ENCODE measurements around the gene FCRL6. TPM values are rescaled to one million over a fixed set of nuclear protein-coding genes. Genes with fewer than 3 reads are reported as not detected.

Gene FCRL6
- total and polyA plus RNA-seq, 4 experiments from 2014 or later = 0.20 to 0.78 (median 0.48) TPM

- H3K4me3 Mint-ChIP-seq = peak overlapping the region in 1 of 8 donors; percentile 9
- H3K27ac Mint-ChIP-seq = no peak overlapping the region
- Histone ChIP-seq H3K27me3 (ENCODE audit: insufficient read depth, low read length) (no peaks in the 10 kb centered on the region), H3K4me1 (ENCODE audit: insufficient read depth, low read length) (peaks cover 16% of the 10 kb centered on the region), H3K4me3 (ENCODE audit: low read length in 2 of 2) (no peak overlapping the region), H3K9me3 (ENCODE audit: control insufficient read depth in 1 of 2, low read length in 2 of 2) (no peaks in the 10 kb centered on the region), H3K27ac (ENCODE audit: low read depth, low read length) (no peak overlapping the region), H3K36me3 (ENCODE audit: insufficient read depth, low read length) (no peaks in the 10 kb centered on the region)
- intact Hi-C loops (cut with micrococcal nuclease) = no loop called here
- no peak for DNase-seq
- H3K4me1 Mint-ChIP-seq = peaks cover 14 to 55% (median 36%) of the 10 kb centered on the region in 4 donors
- H3K36me3 Mint-ChIP-seq = no peaks in the 10 kb centered on the region
- ChIA-PET CTCF (ENCODE audit: partially characterized antibody) (interaction anchor here (1.4 to 10.7 kb wide), 2 partner anchors 10 to 109 kb away, joined by 3 to 116 read pairs; no protein-coding TSS in a partner anchor), POLR2A (ENCODE audit: partially characterized antibody) (no interaction called here)
- H3K9me3 Mint-ChIP-seq = no peaks in the 10 kb centered on the region
- H3K27me3 Mint-ChIP-seq = no peaks in the 10 kb centered on the region
Observed at GRCh38 chr1:159783724-159784123, 18.4 kb upstream of the FCRL6 start.

DNA sequence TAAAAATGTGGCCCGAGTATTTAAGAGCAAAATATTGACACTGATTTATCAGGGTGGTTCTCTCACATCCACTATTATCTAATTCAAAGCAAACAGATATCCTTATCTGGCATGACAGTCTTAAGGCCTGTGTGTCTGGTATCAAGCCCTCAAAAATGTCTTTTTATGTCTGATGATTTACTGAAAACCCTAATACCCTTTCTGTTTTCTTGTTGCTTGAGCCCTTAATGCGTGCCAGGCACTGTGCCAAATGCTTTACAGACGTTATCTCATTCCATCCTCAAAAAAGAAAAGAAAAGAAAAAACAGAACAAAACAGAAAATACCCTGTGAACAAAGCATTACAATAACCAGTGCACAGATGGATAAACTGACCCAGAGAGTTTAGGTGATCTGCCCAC, 15.7 kb upstream of the FCRL6 start:
- POLR2A ChIA-PET (ENCODE audit: partially characterized antibody) = no interaction called here
- H3K4me1 ChIP-seq (ENCODE audit: insufficient read depth, low read length) = peaks cover 4% of the 10 kb centered on the region
- H3K27ac ChIP-seq (ENCODE audit: low read depth, low read length) = no peak overlapping the region
- no peaks in the 10 kb centered on the region for H3K36me3 ChIP-seq (ENCODE audit: insufficient read depth, low read length)
- H3K36me3 Mint-ChIP-seq = no peaks in the 10 kb centered on the region
- no peaks in the 10 kb centered on the region for H3K9me3 ChIP-seq (ENCODE audit: control insufficient read depth in 1 of 2, low read length in 2 of 2)
- no peaks in the 10 kb centered on the region for H3K27me3 ChIP-seq (ENCODE audit: insufficient read depth, low read length)
- H3K9me3 Mint-ChIP-seq = no peaks in the 10 kb centered on the region
- H3K4me3 Mint-ChIP-seq = no peak overlapping the region
- CTCF ChIA-PET (ENCODE audit: partially characterized antibody) = interaction anchor here (1.2 to 10.7 kb wide), 3 partner anchors 11 to 107 kb away, joined by 3 to 116 read pairs (median 41); no protein-coding TSS in a partner anchor
- H3K4me1 Mint-ChIP-seq = peaks cover 7 to 34% (median 23%) of the 10 kb centered on the region in 4 donors
- intact Hi-C loops (cut with micrococcal nuclease) = no loop called here
- H3K27me3 Mint-ChIP-seq = peaks cover 6 to 7% of the 10 kb centered on the region in 2 donors
- no peak overlapping the region for H3K4me3 ChIP-seq (ENCODE audit: low read length in 2 of 2)
- no peak overlapping the region for H3K27ac Mint-ChIP-seq
- DNase-seq = no peak

DNA sequence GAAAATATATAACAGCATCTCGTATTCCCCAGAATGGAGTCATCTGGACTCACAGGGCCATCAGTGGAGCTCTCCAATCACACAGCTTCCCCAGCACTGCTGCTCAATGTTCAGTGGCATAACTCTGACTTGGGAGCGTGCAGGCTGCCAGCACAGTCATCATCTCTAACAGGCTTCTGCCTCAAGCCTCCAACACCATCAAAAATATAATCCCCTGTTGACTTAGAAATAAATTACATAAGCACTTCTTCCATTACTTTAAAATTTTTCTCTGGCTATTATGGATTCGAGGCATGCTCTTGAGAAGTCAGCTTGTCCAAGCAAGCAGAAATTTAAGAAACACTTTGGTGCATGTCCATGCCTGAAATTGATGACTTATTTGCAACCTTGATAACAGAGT, 15.2 kb upstream of the FCRL6 start:
- Histone ChIP-seq H3K4me3 (ENCODE audit: low read length in 2 of 2) (no peak overlapping the region), H3K9me3 (ENCODE audit: control insufficient read depth in 1 of 2, low read length in 2 of 2) (no peaks in the 10 kb centered on the region), H3K27ac (ENCODE audit: low read depth, low read length) (no peak overlapping the region), H3K36me3 (ENCODE audit: insufficient read depth, low read length) (no peaks in the 10 kb centered on the region), H3K27me3 (ENCODE audit: insufficient read depth, low read length) (no peaks in the 10 kb centered on the region), H3K4me1 (ENCODE audit: insufficient read depth, low read length) (no peaks in the 10 kb centered on the region)
- Mint-ChIP-seq H3K27me3 (peaks cover 7% of the 10 kb centered on the region in 2 donors), H3K9me3 (no peaks in the 10 kb centered on the region), H3K36me3 (no peaks in the 10 kb centered on the region), H3K4me3 (no peak overlapping the region), H3K4me1 (peaks cover 3 to 29% (median 18%) of the 10 kb centered on the region in 4 donors), H3K27ac (no peak overlapping the region)
- ChIA-PET CTCF (ENCODE audit: partially characterized antibody) (interaction anchor here (1.0 to 10.7 kb wide), 4 partner anchors 8 to 106 kb away, joined by 3 to 116 read pairs (median 22); no protein-coding TSS in a partner anchor), POLR2A (ENCODE audit: partially characterized antibody) (no interaction called here)
- intact Hi-C loops (cut with micrococcal nuclease) = no loop called here
- no peak for DNase-seq

- CTCF ChIA-PET (ENCODE audit: partially characterized antibody) = interaction anchor here (0.8 to 10.7 kb wide), 11 partner anchors 8 to 217 kb away, joined by 3 to 116 read pairs (median 3); partner anchors contain the start of genes DUSP23 and IGSF9
- intact Hi-C loops (cut with micrococcal nuclease) = loop anchor here (10.0 kb wide), 2 partner anchors 626 to 656 kb away; no protein-coding TSS in a partner anchor
Observed at GRCh38 chr1:159790237-159790917, 11.8 kb upstream of the FCRL6 start.

DNA sequence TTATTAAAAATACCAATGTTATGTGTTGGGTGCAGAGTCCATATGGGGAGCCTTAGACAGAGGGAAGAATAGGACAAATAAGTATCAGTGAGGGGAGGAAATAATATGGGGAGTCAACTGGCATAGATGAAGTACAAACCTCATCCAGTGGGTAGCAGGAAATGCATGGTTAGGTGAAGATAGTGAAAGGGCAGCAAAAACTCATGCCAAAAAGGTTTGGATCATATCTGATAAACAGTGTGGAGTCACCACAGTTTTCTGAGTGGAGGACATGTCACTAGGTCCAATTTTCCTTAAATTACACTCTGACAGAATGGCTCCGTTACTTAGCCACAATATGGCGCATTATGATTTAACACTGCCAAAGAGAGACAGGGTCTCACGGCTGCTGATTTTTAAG, 11.1 kb upstream of the FCRL6 start:
- Histone ChIP-seq H3K4me3 (ENCODE audit: low read length in 2 of 2) (no peak overlapping the region), H3K27me3 (ENCODE audit: insufficient read depth, low read length) (no peaks in the 10 kb centered on the region), H3K9me3 (ENCODE audit: control insufficient read depth in 1 of 2, low read length in 2 of 2) (no peaks in the 10 kb centered on the region), H3K4me1 (ENCODE audit: insufficient read depth, low read length) (no peaks in the 10 kb centered on the region), H3K27ac (ENCODE audit: low read depth, low read length) (no peak overlapping the region), H3K36me3 (ENCODE audit: insufficient read depth, low read length) (no peaks in the 10 kb centered on the region)
- Mint-ChIP-seq H3K27ac (peak overlapping the region in 1 of 7 donors; percentile 12), H3K4me3 (no peak overlapping the region), H3K27me3 (peaks cover 7 to 14% of the 10 kb centered on the region in 2 donors), H3K4me1 (no peaks in the 10 kb centered on the region), H3K9me3 (no peaks in the 10 kb centered on the region), H3K36me3 (no peaks in the 10 kb centered on the region)
- CTCF ChIA-PET (ENCODE audit: partially characterized antibody) = no interaction called here
- intact Hi-C loops (cut with micrococcal nuclease) = loop anchor here (10.0 kb wide), 2 partner anchors 626 to 656 kb away; no protein-coding TSS in a partner anchor
- DNase-seq = no peak
- POLR2A ChIA-PET (ENCODE audit: partially characterized antibody) = no interaction called here

More at GRCh38 chr1:159790237-159790917, 11.8 kb upstream of the FCRL6 start:
- Mint-ChIP-seq H3K4me3 (no peak overlapping the region), H3K27ac (no peak overlapping the region), H3K36me3 (no peaks in the 10 kb centered on the region), H3K9me3 (no peaks in the 10 kb centered on the region), H3K4me1 (peaks cover 0 to 5% (median 2%) of the 10 kb centered on the region in 4 donors), H3K27me3 (peaks cover 7 to 14% of the 10 kb centered on the region in 2 donors)
- Histone ChIP-seq H3K9me3 (ENCODE audit: control insufficient read depth in 1 of 2, low read length in 2 of 2) (no peaks in the 10 kb centered on the region), H3K36me3 (ENCODE audit: insufficient read depth, low read length) (no peaks in the 10 kb centered on the region), H3K27me3 (ENCODE audit: insufficient read depth, low read length) (no peaks in the 10 kb centered on the region), H3K27ac (ENCODE audit: low read depth, low read length) (no peak overlapping the region), H3K4me1 (ENCODE audit: insufficient read depth, low read length) (no peaks in the 10 kb centered on the region), H3K4me3 (ENCODE audit: low read length in 2 of 2) (no peak overlapping the region)
- POLR2A ChIA-PET (ENCODE audit: partially characterized antibody) = interaction anchor here (1.0 to 1.4 kb wide), 2 partner anchors 10 to 134 kb away, joined by 3 to 4 read pairs; partner anchors contain the start of gene DUSP23
- no peak for DNase-seq

- intact Hi-C loops (cut with micrococcal nuclease) = loop anchor here (10.0 kb wide), 2 partner anchors 627 to 657 kb away; no protein-coding TSS in a partner anchor
- Histone ChIP-seq H3K27ac (ENCODE audit: low read depth, low read length) (no peak overlapping the region), H3K27me3 (ENCODE audit: insufficient read depth, low read length) (no peaks in the 10 kb centered on the region), H3K9me3 (ENCODE audit: control insufficient read depth in 1 of 2, low read length in 2 of 2) (no peaks in the 10 kb centered on the region), H3K4me3 (ENCODE audit: low read length in 2 of 2) (no peak overlapping the region), H3K36me3 (ENCODE audit: insufficient read depth, low read length) (no peaks in the 10 kb centered on the region), H3K4me1 (ENCODE audit: insufficient read depth, low read length) (no peaks in the 10 kb centered on the region)
- DNase-seq = no peak
- CTCF ChIA-PET (ENCODE audit: partially characterized antibody) = no interaction called here
- no peaks in the 10 kb centered on the region for H3K36me3 Mint-ChIP-seq
- H3K9me3 Mint-ChIP-seq = no peaks in the 10 kb centered on the region
- no peak overlapping the region for H3K4me3 Mint-ChIP-seq
- peaks cover 7 to 14% of the 10 kb centered on the region in 2 donors for H3K27me3 Mint-ChIP-seq
- H3K27ac Mint-ChIP-seq = no peak overlapping the region
- POLR2A ChIA-PET (ENCODE audit: partially characterized antibody) = no interaction called here
- no peaks in the 10 kb centered on the region for H3K4me1 Mint-ChIP-seq
Observed at GRCh38 chr1:159791461-159791860, 10.7 kb upstream of the FCRL6 start.

DNA sequence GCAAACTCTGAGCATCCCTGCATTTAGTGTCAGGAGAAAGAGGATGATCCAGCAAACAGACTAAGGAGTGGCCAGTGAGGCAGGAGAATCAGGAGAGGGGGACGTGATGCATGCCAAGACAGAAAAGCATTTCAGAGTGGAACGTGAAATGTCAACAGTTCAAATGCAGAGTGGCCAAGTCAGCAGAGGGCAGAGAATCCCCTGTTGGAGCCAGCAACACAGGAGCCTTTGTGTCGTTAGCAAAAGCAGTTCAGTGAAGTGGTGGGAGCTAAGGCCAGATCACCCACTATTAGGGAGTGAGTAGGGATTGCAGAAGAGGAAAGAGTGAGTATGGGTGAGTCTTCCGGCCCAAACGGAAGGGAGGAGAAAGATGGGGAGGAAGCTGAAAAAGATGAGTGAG, 6.6 kb upstream of the FCRL6 start:
- intact Hi-C loops (cut with micrococcal nuclease) = loop anchor here (10.0 kb wide), 2 partner anchors 631 to 661 kb away; no protein-coding TSS in a partner anchor
- Histone ChIP-seq H3K27me3 (ENCODE audit: insufficient read depth, low read length) (no peaks in the 10 kb centered on the region), H3K4me3 (ENCODE audit: low read length in 2 of 2) (no peak overlapping the region), H3K9me3 (ENCODE audit: control insufficient read depth in 1 of 2, low read length in 2 of 2) (no peaks in the 10 kb centered on the region), H3K36me3 (ENCODE audit: insufficient read depth, low read length) (no peaks in the 10 kb centered on the region), H3K4me1 (ENCODE audit: insufficient read depth, low read length) (peaks cover 17% of the 10 kb centered on the region), H3K27ac (ENCODE audit: low read depth, low read length) (no peak overlapping the region)
- peaks cover 12% of the 10 kb centered on the region in 2 donors for H3K27me3 Mint-ChIP-seq
- H3K4me3 Mint-ChIP-seq = no peak overlapping the region
- DNase-seq = no peak
- H3K27ac Mint-ChIP-seq = no peak overlapping the region
- no peaks in the 10 kb centered on the region for H3K9me3 Mint-ChIP-seq
- H3K36me3 Mint-ChIP-seq = no peaks in the 10 kb centered on the region
- ChIA-PET CTCF (ENCODE audit: partially characterized antibody) (interaction anchor here (8.3 to 13.6 kb wide), 2 partner anchors 95 to 212 kb away, joined by 77 to 571 read pairs; no protein-coding TSS in a partner anchor), POLR2A (ENCODE audit: partially characterized antibody) (no interaction called here)
- H3K4me1 Mint-ChIP-seq = peaks cover 17 to 21% (median 19%) of the 10 kb centered on the region in 4 donors

Data from CD4-positive, alpha-beta memory T cell (primary cell).